Naive thymus-derived CD4-positive, alpha-beta T cell (primary cell): ENCODE measurements around the gene CENPX. TPM values are rescaled to one million over a fixed set of nuclear protein-coding genes. Genes with fewer than 3 reads are reported as not detected.

Source experiments
- ATAC-seq: fragments of 150-1000 bp; cut with Tn5 transposase; 2 replicates; pipeline ENCODE4 v1.10.0; 2021; ENCODE audit warnings: mild to moderate bottlenecking, moderate library complexity
- CTCF ChIA-PET: fragments of 350-600 bp; sonication (Branson Sonifier 250); formaldehyde crosslinking; loops from one replicate; lab custom pipeline; 2021; ENCODE audit warnings: antibody characterized with exemption; lab: Charles Lee
- POLR2A ChIA-PET: fragments of 350-600 bp; sonication (Branson Sonifier 250); formaldehyde crosslinking; loops from one replicate; lab custom pipeline; 2021; ENCODE audit warnings: antibody characterized with exemption, inconsistent platforms; lab: Charles Lee
- DNase-seq, 9 donors: peaks; one replicate each; pipeline versions ENCODE4 v3.0.0 to v3.0.0-alpha.2; 2020 to 2022; ENCODE audit warnings: mixed read lengths in 1 of 9
- H3K27ac ChIP-seq: one replicate; pipeline ENCODE4 v1.7.0; 2013; ENCODE audit warnings: mild to moderate bottlenecking, low read depth, low read length, moderate library complexity
- H3K27me3 ChIP-seq, 2 donors: one replicate each; pipeline ENCODE4 v1.7.0; 2013; ENCODE audit warnings: low read length in 2 of 2, mild to moderate bottlenecking in 2 of 2, moderate library complexity in 2 of 2; ENCODE audit not compliant: control insufficient read depth in 2 of 2, insufficient read depth in 2 of 2
- H3K36me3 ChIP-seq, 3 experiments: 1 replicate in 2 of 3; 2 replicates in 1 of 3; pipeline ENCODE4 v1.7.0; 2013; ENCODE audit warnings: low read length in 3 of 3, mild to moderate bottlenecking in 3 of 3, moderate library complexity in 1 of 3; ENCODE audit not compliant: insufficient read depth in 3 of 3, control insufficient read depth in 2 of 3
- H3K4me1 ChIP-seq, 2 donors: one replicate each; pipeline ENCODE4 v1.7.0; 2013; ENCODE audit warnings: low read length in 2 of 2, mild to moderate bottlenecking in 2 of 2, moderate library complexity in 1 of 2; ENCODE audit not compliant: control insufficient read depth in 2 of 2, insufficient read depth in 2 of 2
- H3K4me3 ChIP-seq: 2 replicates; pipeline ENCODE4 v1.7.0; 2013; ENCODE audit warnings: mild to moderate bottlenecking, low read length
- H3K9me3 ChIP-seq, 3 experiments: 1 replicate in 2 of 3; 2 replicates in 1 of 3; pipeline ENCODE4 v1.7.0; 2013; ENCODE audit warnings: low read length in 3 of 3; ENCODE audit not compliant: control insufficient read depth in 2 of 3
- H3K27ac Mint-ChIP-seq, 9 donors: one replicate each; pipeline ENCODE4 v1.8.0; 2020 to 2022; ENCODE audit warnings: mixed read lengths in 9 of 9, mild to moderate bottlenecking in 8 of 9, moderate library complexity in 5 of 9, inconsistent platforms in 2 of 9
- H3K27me3 Mint-ChIP-seq, 5 donors: one replicate each; pipeline ENCODE4 v1.8.0; 2021 to 2022; ENCODE audit warnings: mixed read lengths in 5 of 5, mild to moderate bottlenecking in 1 of 5
- H3K36me3 Mint-ChIP-seq, 5 donors: one replicate each; pipeline ENCODE4 v1.8.0; 2020 to 2022; ENCODE audit warnings: mixed read lengths in 5 of 5, mild to moderate bottlenecking in 3 of 5, inconsistent platforms in 1 of 5
- H3K4me1 Mint-ChIP-seq, 7 donors: one replicate each; pipeline ENCODE4 v1.8.0; 2020 to 2022; ENCODE audit warnings: mixed read lengths in 7 of 7, mild to moderate bottlenecking in 3 of 7, inconsistent platforms in 1 of 7
- H3K4me3 Mint-ChIP-seq, 10 donors: one replicate each; pipeline ENCODE4 v1.8.0; 2020 to 2022; ENCODE audit warnings: mild to moderate bottlenecking in 10 of 10, mixed read lengths in 10 of 10, moderate library complexity in 6 of 10, inconsistent platforms in 2 of 10
- H3K9me3 Mint-ChIP-seq, 11 donors: one replicate each; pipeline ENCODE4 v1.8.0; 2020 to 2022; ENCODE audit warnings: mixed read lengths in 11 of 11, mild to moderate bottlenecking in 4 of 11, inconsistent platforms in 1 of 11, moderate library complexity in 1 of 11
- intact Hi-C, 2 donors: fragments of 100-400 bp; cut with micrococcal nuclease; formaldehyde crosslinking; loops; one replicate each; pipeline ENCODE4 v1.15.1; 2023
- polyA plus RNA-seq, 2 donors: library from polyadenylated mRNA; unstranded; fragments of 300-500 nt; fragmentation: Illumina TruSeq; gene quantifications; one replicate each; pipeline ENCODE4 v1.2.3, GENCODE V29; 2021
- total RNA-seq, 6 experiments: library from RNA in 5 of 6; stranded (reverse) in 5 of 6; gene quantifications; 1 replicate in 5 of 6; 2 replicates in 1 of 6; pipeline ENCODE4 v1.2.3 and lab custom pipeline; 2021 to 2026

CENPX gene
- total and polyA plus RNA-seq, 7 experiments from 2014 or later = 25.5 to 72.7 (median 34.1) TPM

DNA sequence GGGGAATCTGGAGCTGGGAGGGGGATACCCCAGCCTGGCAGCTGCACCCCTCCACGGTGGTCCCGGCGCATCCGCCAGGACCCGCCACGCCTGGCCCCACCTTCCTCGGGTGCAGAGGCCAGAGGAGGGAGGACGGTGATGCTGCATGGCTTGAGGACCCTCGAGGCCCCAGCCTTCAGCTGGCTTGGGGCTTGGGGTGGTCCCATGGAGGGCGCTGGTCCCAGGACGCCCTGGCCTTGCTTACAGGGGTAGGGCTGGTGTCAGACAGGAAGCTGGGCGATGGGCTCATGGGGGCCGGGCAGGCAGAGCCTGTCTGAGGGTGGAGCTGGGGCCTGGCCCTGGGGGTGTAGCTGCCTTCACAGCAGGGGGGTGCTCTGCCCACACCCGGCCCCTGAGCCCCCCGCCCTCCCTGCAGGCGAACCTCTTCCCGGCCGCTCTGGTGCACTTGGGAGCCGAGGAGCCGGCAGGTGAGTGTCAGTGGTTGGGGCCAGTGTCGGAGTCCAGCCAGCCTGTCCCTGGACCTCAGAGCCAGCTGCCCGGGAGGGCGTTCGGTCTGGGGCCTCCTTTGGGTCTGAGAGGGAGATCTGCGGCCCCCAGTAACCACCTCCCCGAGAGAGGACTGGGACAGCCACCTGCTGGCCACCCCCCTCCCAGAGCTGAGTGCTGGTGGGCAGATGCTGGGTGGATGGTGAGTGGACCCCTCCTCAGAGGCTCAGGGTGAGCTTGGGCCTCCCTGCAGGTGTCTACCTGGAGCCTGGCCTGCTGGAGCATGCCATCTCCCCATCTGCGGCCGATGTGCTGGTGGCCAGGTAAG lies 6.4 kb downstream of the CENPX start:
- no peaks in the 10 kb centered on the region for H3K9me3 Mint-ChIP-seq
- H3K27ac Mint-ChIP-seq = no peak overlapping the region
- H3K27me3 Mint-ChIP-seq = no peaks in the 10 kb centered on the region
- ChIA-PET POLR2A (interaction anchor here (1.0 kb wide), 1 partner anchor 39 kb away, joined by 3 read pairs; no protein-coding TSS in a partner anchor), CTCF (interaction anchor here (2.4 kb wide), 1 partner anchor 57 kb away, joined by 14 read pairs; no protein-coding TSS in a partner anchor)
- H3K4me3 ChIP-seq = no peak overlapping the region
- no peak overlapping the region for H3K4me3 Mint-ChIP-seq
- H3K4me1 Mint-ChIP-seq = peaks cover 0 to 11% (median 7%) of the 10 kb centered on the region in 7 donors
- intact Hi-C loops = no loop called here
- H3K9me3 ChIP-seq = no peaks in the 10 kb centered on the region
- H3K36me3 ChIP-seq = peaks cover 0 to 31% (median 0%) of the 10 kb centered on the region in 3 experiments
- no peak overlapping the region for H3K27ac ChIP-seq
- no peak for DNase-seq
- no peak for ATAC-seq
- no peaks in the 10 kb centered on the region for H3K36me3 Mint-ChIP-seq
- H3K4me1 ChIP-seq = peaks cover under 1 to 13% of the 10 kb centered on the region in 2 donors
- H3K27me3 ChIP-seq = no peaks in the 10 kb centered on the region

DNA sequence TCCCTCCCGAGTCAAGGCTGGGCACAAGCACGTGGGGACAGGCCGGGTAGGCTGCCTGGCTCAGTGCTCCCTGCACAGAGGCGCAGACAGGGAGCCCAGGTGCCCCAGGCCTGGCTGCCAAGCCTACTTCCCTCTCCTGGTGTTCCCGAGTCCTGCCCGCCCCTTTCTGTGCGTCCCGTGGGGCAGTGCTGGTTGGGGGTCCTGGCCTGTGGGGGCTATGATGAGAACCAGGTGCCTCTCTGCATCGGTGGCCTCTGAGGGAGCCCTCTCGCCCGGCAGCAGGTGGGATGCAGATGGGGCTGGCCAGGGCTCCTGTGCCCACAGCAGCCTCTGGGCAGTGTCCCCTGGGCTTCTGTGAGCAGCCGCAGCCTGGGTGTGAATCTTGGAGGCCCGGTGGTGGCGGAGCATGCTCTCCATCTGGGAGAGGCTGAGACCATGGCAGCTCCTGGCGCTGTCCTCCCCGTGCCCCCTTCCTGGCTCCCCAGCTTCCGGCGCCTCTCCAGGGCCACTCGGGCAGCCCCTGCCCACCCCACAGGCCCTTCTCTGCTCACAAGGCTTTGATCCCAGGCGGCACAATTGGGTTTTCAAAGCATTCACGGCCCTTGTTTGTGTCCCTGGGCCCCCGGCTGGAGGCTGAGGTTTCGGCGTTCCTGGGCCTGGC lies 7.2 kb downstream of the CENPX start:
- POLR2A ChIA-PET = interaction anchor here (1.0 kb wide), 1 partner anchor 39 kb away, joined by 3 read pairs; no protein-coding TSS in a partner anchor
- Histone ChIP-seq H3K36me3 (peaks cover 0 to 31% (median 0%) of the 10 kb centered on the region in 3 experiments), H3K27me3 (no peaks in the 10 kb centered on the region), H3K9me3 (no peaks in the 10 kb centered on the region), H3K4me3 (no peak overlapping the region), H3K4me1 (peaks cover 0 to 5% of the 10 kb centered on the region in 2 donors), H3K27ac (no peak overlapping the region)
- H3K27ac Mint-ChIP-seq = no peak overlapping the region
- intact Hi-C loops = no loop called here
- CTCF ChIA-PET = interaction anchor here (2.4 kb wide), 1 partner anchor 56 kb away, joined by 14 read pairs; no protein-coding TSS in a partner anchor
- no peaks in the 10 kb centered on the region for H3K36me3 Mint-ChIP-seq
- H3K9me3 Mint-ChIP-seq = no peaks in the 10 kb centered on the region
- DNase-seq (no peak), ATAC-seq (no peak)
- peaks cover 0 to 7% (median 1%) of the 10 kb centered on the region in 7 donors for H3K4me1 Mint-ChIP-seq
- no peak overlapping the region for H3K4me3 Mint-ChIP-seq
- no peaks in the 10 kb centered on the region for H3K27me3 Mint-ChIP-seq

- Mint-ChIP-seq H3K4me1 (peaks cover 0 to 3% (median 0%) of the 10 kb centered on the region in 7 donors), H3K36me3 (no peaks in the 10 kb centered on the region), H3K9me3 (no peaks in the 10 kb centered on the region), H3K27me3 (no peaks in the 10 kb centered on the region), H3K4me3 (no peak overlapping the region), H3K27ac (no peak overlapping the region)
- ATAC-seq = no peak
- no peak for DNase-seq
- Histone ChIP-seq H3K27me3 (no peaks in the 10 kb centered on the region), H3K36me3 (peaks cover 0 to 31% (median 0%) of the 10 kb centered on the region in 3 experiments), H3K9me3 (no peaks in the 10 kb centered on the region), H3K4me3 (no peak overlapping the region), H3K4me1 (no peaks in the 10 kb centered on the region), H3K27ac (no peak overlapping the region)
- CTCF ChIA-PET = interaction anchor here (2.4 kb wide), 1 partner anchor 55 kb away, joined by 14 read pairs; no protein-coding TSS in a partner anchor
- POLR2A ChIA-PET = no interaction called here
- intact Hi-C loops = no loop called here
Observed at GRCh38 chr17:82014971-82015310, 7.7 kb downstream of the CENPX start.

DNA sequence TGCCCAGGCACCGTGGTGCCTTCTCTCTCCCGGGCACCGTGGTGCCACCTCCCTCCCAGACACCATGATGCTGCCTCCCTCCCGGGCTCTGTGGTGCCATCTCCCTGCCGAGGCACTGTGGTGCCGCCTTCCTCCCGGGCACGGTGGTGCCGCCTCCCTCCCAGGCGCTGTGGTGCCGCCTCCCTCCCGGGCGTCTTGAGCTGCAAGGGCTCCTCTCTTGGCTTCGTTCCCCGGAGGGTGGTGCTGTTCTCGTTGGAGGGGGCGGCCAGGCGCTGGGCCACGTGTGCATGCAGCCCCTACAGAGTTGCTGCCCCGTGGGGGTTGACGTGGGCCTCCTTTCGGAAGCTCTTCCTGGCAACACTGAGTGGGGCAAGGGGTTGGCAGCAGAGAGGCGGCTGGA lies 8.2 kb downstream of the CENPX start:
- CTCF ChIA-PET = interaction anchor here (2.4 kb wide), 1 partner anchor 55 kb away, joined by 14 read pairs; no protein-coding TSS in a partner anchor
- no peaks in the 10 kb centered on the region for H3K27me3 Mint-ChIP-seq
- peaks cover 0 to 31% (median 0%) of the 10 kb centered on the region in 3 experiments for H3K36me3 ChIP-seq
- intact Hi-C loops = no loop called here
- H3K4me1 ChIP-seq = no peaks in the 10 kb centered on the region
- H3K36me3 Mint-ChIP-seq = no peaks in the 10 kb centered on the region
- ATAC-seq = no peak
- DNase-seq = no peak
- H3K27ac ChIP-seq = no peak overlapping the region
- no peaks in the 10 kb centered on the region for H3K9me3 ChIP-seq
- peaks cover 0 to 2% (median 0%) of the 10 kb centered on the region in 7 donors for H3K4me1 Mint-ChIP-seq
- no peak overlapping the region for H3K4me3 ChIP-seq
- H3K27ac Mint-ChIP-seq = no peak overlapping the region
- H3K27me3 ChIP-seq = no peaks in the 10 kb centered on the region
- POLR2A ChIA-PET = no interaction called here
- H3K4me3 Mint-ChIP-seq = no peak overlapping the region
- H3K9me3 Mint-ChIP-seq = no peaks in the 10 kb centered on the region

- H3K27ac Mint-ChIP-seq = no peak overlapping the region
- DNase-seq (no peak), ATAC-seq (no peak)
- no peaks in the 10 kb centered on the region for H3K9me3 Mint-ChIP-seq
- no peaks in the 10 kb centered on the region for H3K27me3 ChIP-seq
- ChIA-PET CTCF (no interaction called here), POLR2A (no interaction called here)
- H3K9me3 ChIP-seq = no peaks in the 10 kb centered on the region
- no peak overlapping the region for H3K4me3 Mint-ChIP-seq
- H3K36me3 Mint-ChIP-seq = no peaks in the 10 kb centered on the region
- no peaks in the 10 kb centered on the region for H3K27me3 Mint-ChIP-seq
- no peak overlapping the region for H3K4me3 ChIP-seq
- H3K4me1 ChIP-seq = no peaks in the 10 kb centered on the region
- no peak overlapping the region for H3K27ac ChIP-seq
- peaks cover 0 to under 1% (median 0%) of the 10 kb centered on the region in 7 donors for H3K4me1 Mint-ChIP-seq
- H3K36me3 ChIP-seq = peaks cover 0 to 29% (median 0%) of the 10 kb centered on the region in 3 experiments
- intact Hi-C loops = no loop called here
Observed at GRCh38 chr17:82013772-82014321, 8.8 kb downstream of the CENPX start.

GRCh38 chr17:82013341-82013740 lies 9.3 kb downstream of the CENPX start:
- H3K4me3 Mint-ChIP-seq = no peak overlapping the region
- Histone ChIP-seq H3K9me3 (no peaks in the 10 kb centered on the region), H3K4me1 (no peaks in the 10 kb centered on the region), H3K4me3 (no peak overlapping the region), H3K36me3 (peaks cover 0 to 24% (median 0%) of the 10 kb centered on the region in 3 experiments), H3K27ac (no peak overlapping the region), H3K27me3 (no peaks in the 10 kb centered on the region)
- H3K27ac Mint-ChIP-seq = no peak overlapping the region
- ATAC-seq = no peak
- H3K36me3 Mint-ChIP-seq = no peaks in the 10 kb centered on the region
- no peaks in the 10 kb centered on the region for H3K9me3 Mint-ChIP-seq
- intact Hi-C loops = no loop called here
- DNase-seq = no peak
- ChIA-PET POLR2A (no interaction called here), CTCF (no interaction called here)
- no peaks in the 10 kb centered on the region for H3K27me3 Mint-ChIP-seq
- no peaks in the 10 kb centered on the region for H3K4me1 Mint-ChIP-seq
